Common myeloid progenitor, CD34-positive (primary cell): Measurements from ENCODE around the gene JAG1.
"Not testable (repeated sequence)": the region's sequence is repeated elsewhere in the genome, so short reads cannot be mapped to it uniquely, and the experiment has no call there.

Experiments
- CTCF ChIA-PET: fragments of 350-600 bp; sonication (Branson Sonifier 250); formaldehyde crosslinking; loops from one replicate; lab custom pipeline; 2021; ENCODE audit warnings: antibody characterized with exemption; lab: Charles Lee
- POLR2A ChIA-PET: fragments of 350-600 bp; sonication (Branson Sonifier 250); formaldehyde crosslinking; loops from one replicate; lab custom pipeline; 2021; ENCODE audit warnings: antibody characterized with exemption; lab: Charles Lee
- DNase-seq, 3 donors: peaks; one replicate each; pipeline versions ENCODE4 v3.0.0 to v3.0.0-alpha.2; 2013
- H3K27ac ChIP-seq, 2 experiments: 1 replicate in 1 of 2; 2 replicates in 1 of 2; pipeline ENCODE4 v1.7.0; 2013; ENCODE audit warnings: inconsistent platforms in 2 of 2, low read length in 2 of 2, mild to moderate bottlenecking in 2 of 2, low read depth in 1 of 2, moderate library complexity in 1 of 2; ENCODE audit not compliant: severe bottlenecking in 2 of 2, insufficient read depth in 1 of 2, poor library complexity in 1 of 2
- H3K27me3 ChIP-seq, 5 experiments: replicated peaks in 2 of 5; 1 replicate in 3 of 5; 2 replicates in 2 of 5; pipeline versions ENCODE4 v1.6.1 to v1.7.0; 2013; ENCODE audit warnings: low read length in 4 of 5, mild to moderate bottlenecking in 2 of 5, moderate library complexity in 2 of 5, inconsistent platforms in 1 of 5; ENCODE audit not compliant: insufficient read depth in 5 of 5, control insufficient read depth in 4 of 5
- H3K36me3 ChIP-seq, 4 experiments: 1 replicate in 2 of 4; 2 replicates in 2 of 4; pipeline versions ENCODE4 v1.6.1 to v1.7.0; 2013; ENCODE audit warnings: low read length in 3 of 4, control low read depth in 1 of 4, mild to moderate bottlenecking in 1 of 4; ENCODE audit not compliant: control insufficient read depth in 4 of 4, insufficient read depth in 4 of 4
- H3K4me1 ChIP-seq, 4 experiments: 1 replicate in 3 of 4; 2 replicates in 1 of 4; pipeline versions ENCODE4 v1.6.1 to v1.7.1; 2013; ENCODE audit warnings: low read length in 3 of 4, mild to moderate bottlenecking in 3 of 4, control low read depth in 1 of 4, inconsistent platforms in 1 of 4, moderate library complexity in 1 of 4; ENCODE audit not compliant: control insufficient read depth in 4 of 4, insufficient read depth in 4 of 4; ENCODE audit errors: control extremely low read depth in 1 of 4
- H3K4me3 ChIP-seq, 7 experiments: 1 replicate in 4 of 7; 2 replicates in 3 of 7; pipeline versions ENCODE4 v1.5.1 to v1.7.0; 2013; ENCODE audit warnings: mild to moderate bottlenecking in 7 of 7, low read length in 6 of 7, moderate library complexity in 6 of 7, inconsistent platforms in 2 of 7, low read depth in 2 of 7, control low read depth in 1 of 7; ENCODE audit not compliant: insufficient read depth in 4 of 7, control insufficient read depth in 1 of 7; ENCODE audit errors: extremely low read depth in 1 of 7
- H3K9me3 ChIP-seq, 5 experiments: 1 replicate in 4 of 5; 2 replicates in 1 of 5; pipeline versions ENCODE4 v1.6.1 to v1.7.1; 2013; ENCODE audit warnings: low read length in 4 of 5, mild to moderate bottlenecking in 2 of 5, inconsistent platforms in 1 of 5, low read depth in 1 of 5, moderate library complexity in 1 of 5; ENCODE audit not compliant: control insufficient read depth in 4 of 5, insufficient read depth in 2 of 5; ENCODE audit errors: control extremely low read depth in 1 of 5
- WGBS: methylation state at CpG from one replicate; pipeline ENCODE4 v1.1.5; 2013; ENCODE audit not compliant: insufficient coverage; 5-methylcytosine and 5-hydroxymethylcytosine counted together

JAG1 gene

DNA sequence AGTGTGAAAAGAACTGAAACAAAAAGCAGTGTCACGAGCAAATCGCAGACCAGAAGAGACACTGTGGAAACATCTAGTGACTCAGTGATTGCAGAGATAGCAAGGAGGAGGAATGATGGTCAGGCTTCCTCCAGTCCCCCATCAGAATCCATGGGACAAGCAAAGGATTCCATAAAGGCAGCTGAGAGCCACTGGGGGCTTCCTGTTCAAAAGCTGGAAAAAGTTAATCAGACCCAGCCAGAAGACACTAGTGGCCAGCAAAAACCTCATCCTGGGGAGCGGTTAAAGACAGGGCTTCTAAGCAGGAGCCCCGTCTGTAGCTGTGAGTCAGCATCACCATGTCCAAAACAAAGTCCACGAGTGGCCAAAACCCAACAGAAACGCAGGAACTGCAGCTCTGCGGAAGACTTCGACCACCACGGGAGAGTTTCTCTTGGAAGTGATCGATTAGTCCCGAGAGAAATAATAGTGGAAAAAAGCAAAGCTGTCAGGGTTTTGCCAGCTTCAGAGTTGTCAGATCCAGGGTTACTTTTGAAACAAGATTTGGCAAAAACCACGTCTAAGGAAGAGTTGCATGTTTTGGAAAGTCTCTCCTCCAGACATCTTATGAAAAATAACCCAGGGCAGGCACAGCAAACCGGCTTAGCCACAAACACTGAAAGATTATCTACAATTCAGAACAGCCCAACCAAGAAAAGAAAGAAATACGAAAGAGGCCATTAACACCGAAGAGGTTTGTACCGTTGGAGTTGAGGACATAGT lies 51.0 kb downstream of the JAG1 start:
- Histone ChIP-seq H3K4me1 (peaks cover 0 to 5% (median 0%) of the 10 kb centered on the region in 4 experiments), H3K27ac (no peak overlapping the region), H3K4me3 (no peak overlapping the region), H3K9me3 (no peaks in the 10 kb centered on the region), H3K36me3 (peaks cover 0 to 10% (median 4%) of the 10 kb centered on the region in 4 experiments), H3K27me3 (no peaks in the 10 kb centered on the region)
- peak in 2 of 3 donors; percentile 13 to 18 for DNase-seq
- ChIA-PET POLR2A (no interaction called here), CTCF (interaction anchor here (1.5 to 1.6 kb wide), 2 partner anchors 19 to 48 kb away, joined by 4 read pairs; no protein-coding TSS in a partner anchor)
- 90% methylated on average over 15 of the region's 16 CpGs for WGBS

DNA sequence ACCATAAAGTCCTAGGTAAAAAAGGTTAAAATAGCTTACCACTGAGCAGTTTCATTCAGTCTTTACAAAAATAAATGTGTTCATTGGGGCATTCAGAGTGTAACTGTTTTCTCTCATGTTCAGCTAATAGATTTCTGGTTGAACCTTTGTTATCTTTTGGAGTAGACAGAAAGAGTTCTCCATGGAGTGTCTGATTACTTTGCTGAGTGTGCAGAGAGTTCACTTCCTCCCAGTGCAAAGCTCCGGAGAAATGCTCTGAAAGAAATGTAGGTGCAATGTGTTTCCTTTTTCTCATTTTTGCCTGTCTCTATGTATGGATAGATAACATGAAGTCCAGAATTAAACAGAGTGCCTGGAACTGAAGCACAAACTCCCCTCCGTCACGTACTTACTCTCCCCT lies 52.6 kb downstream of the JAG1 start:
- Histone ChIP-seq H3K4me1 (peaks cover 0 to 5% (median 0%) of the 10 kb centered on the region in 4 experiments), H3K27ac (no peak overlapping the region), H3K36me3 (peaks cover 0 to 10% (median 4%) of the 10 kb centered on the region in 4 experiments), H3K4me3 (no peak overlapping the region), H3K27me3 (no peaks in the 10 kb centered on the region), H3K9me3 (no peaks in the 10 kb centered on the region)
- POLR2A ChIA-PET = no interaction called here
- DNase-seq = peak in 2 of 3 donors; percentile 18 to 38
- CTCF ChIA-PET = interaction anchor here (0.6 to 1.6 kb wide), 3 partner anchors 11 to 81 kb away, joined by 3 to 4 read pairs (median 4); no protein-coding TSS in a partner anchor
- WGBS = 33% methylated on average over 3 of the region's 3 CpGs

DNA sequence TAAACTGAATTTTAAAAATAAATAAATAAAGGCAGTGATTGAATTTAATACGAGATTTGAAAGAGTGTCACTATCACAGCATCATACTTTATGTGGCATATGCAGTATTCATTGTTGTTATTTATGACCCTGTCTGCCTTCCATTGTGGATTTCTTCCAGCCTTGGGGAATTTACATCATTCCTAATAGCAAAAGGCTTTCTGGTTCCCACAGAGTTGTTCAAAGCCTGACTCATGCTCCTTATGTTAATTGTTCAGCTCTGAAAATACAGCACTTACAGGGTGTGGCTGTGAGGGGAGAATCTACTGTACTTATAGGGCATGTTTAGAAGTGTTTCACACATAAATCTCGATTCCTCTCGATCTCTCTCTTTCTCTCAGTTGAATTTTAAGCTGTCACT lies 54.4 kb downstream of the JAG1 start:
- no CpG with 5 or more reads among the region's 3 CpGs for WGBS
- H3K4me1 ChIP-seq = peaks cover 0 to 5% (median 0%) of the 10 kb centered on the region in 4 experiments
- ChIA-PET CTCF (no interaction called here), POLR2A (no interaction called here)
- H3K36me3 ChIP-seq = peaks cover 0 to 14% (median 5%) of the 10 kb centered on the region in 4 experiments
- no peak overlapping the region for H3K4me3 ChIP-seq
- H3K27ac ChIP-seq = no peak overlapping the region
- no peaks in the 10 kb centered on the region for H3K9me3 ChIP-seq
- no peak for DNase-seq
- H3K27me3 ChIP-seq = no peaks in the 10 kb centered on the region

DNA sequence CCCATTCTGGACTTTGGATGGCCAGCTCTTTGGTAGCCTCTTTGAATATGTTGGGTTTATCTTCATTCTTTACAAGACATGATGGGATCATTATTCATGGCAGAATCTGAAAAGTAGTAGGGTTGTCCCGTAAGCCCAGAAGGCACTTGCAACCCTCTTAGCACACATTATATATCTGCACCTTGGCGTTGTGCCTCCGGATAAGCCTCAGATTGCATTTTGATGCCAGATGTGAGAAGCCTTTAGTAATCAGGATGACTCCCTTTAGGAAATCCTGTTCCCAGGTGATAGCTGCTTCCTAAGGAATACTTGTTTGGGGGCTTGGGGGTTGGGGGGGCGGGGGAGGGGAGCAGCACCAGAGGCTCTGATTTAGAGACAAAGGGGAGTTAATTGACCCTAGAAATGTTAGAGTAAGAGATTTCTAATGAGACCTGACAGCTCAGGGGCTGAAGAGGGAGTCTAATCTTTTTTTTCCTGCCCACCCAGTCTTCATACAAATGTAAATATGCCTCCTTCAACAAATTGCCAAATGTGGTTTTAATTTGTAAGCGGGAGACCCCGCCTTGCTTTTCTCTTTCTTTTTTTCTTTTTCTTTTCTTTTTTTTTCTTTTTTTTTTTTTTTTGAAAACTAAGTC lies 55.1 kb downstream of the JAG1 start:
- Histone ChIP-seq H3K4me1 (peaks cover 0 to 5% (median 0%) of the 10 kb centered on the region in 4 experiments), H3K27ac (no peak overlapping the region), H3K36me3 (peaks cover 0 to 10% (median 3%) of the 10 kb centered on the region in 4 experiments), H3K27me3 (no peaks in the 10 kb centered on the region), H3K9me3 (no peaks in the 10 kb centered on the region), H3K4me3 (no peak overlapping the region)
- ChIA-PET POLR2A (no interaction called here), CTCF (no interaction called here)
- 93% methylated on average over 3 of the region's 6 CpGs for WGBS
- DNase-seq = no peak

DNA sequence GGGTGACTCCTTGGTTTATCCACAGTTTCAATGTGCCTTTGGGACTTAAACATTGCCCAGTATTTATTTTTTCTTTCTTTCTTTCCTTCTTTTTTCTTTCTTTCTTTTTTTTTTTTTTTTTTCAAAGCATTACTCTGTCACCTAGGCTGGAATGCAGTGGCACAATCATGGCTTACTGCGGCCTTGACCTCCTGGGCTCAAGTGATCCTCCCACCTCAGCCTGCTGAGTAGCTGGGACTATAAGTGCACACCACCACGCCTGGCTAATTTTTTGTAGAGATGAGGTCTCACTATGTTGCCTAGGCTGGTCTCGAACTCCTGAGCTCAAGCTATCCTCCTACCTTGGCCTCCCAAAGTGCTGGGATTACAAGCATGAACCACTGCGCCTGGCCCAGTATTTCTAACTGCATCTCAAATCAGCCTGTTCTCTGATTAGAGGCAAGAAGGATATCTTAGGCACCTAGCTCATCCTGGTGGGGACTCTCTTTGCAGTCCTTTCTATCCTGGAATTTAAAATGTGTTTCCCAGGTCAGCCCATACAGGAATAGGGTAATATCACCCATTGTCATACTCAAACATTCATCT lies 56.2 kb downstream of the JAG1 start:
- WGBS = 96% methylated on average over 4 of the region's 4 CpGs

DNA sequence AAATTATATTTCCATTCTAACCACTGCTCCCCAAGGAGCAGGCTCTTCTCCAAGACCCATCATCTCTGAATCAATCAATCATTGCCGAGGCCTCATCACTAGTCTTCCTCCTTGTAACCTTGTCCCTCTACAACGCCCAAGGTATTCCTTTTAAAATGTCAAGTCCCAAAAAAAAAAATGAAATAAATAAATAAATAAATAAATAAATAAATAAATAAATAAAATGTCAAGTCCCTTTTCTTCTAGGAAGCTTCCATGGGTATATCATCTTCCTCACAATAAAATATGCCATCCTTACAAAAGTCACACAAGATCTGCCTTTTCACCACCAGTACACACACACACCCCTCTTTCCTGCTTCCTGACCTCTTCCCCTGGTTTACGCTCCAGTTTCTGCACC lies 57.6 kb downstream of the JAG1 start:
- ChIA-PET POLR2A (no interaction called here), CTCF (interaction anchor here (0.7 kb wide), 1 partner anchor 19 kb away, joined by 3 read pairs; no protein-coding TSS in a partner anchor)
- no peak for DNase-seq
- Histone ChIP-seq H3K9me3 (no peaks in the 10 kb centered on the region), H3K27me3 (no peaks in the 10 kb centered on the region), H3K36me3 (peaks cover 0 to 14% (median 4%) of the 10 kb centered on the region in 4 experiments), H3K4me3 (no peak overlapping the region), H3K27ac (no peak overlapping the region), H3K4me1 (peaks cover 0 to 5% (median 0%) of the 10 kb centered on the region in 4 experiments)
- WGBS = 100% methylated on average over 1 of the region's 3 CpGs

More for the DNA sequence above, 56.2 kb downstream of the JAG1 start:
- H3K27me3 ChIP-seq, H3K4me1 ChIP-seq, H3K4me3 ChIP-seq, POLR2A ChIA-PET, DNase-seq, H3K9me3 ChIP-seq, H3K27ac ChIP-seq, CTCF ChIA-PET, H3K36me3 ChIP-seq: not testable (repeated sequence)
